GM10248 (cell line): ENCODE data around the gene PRKAR1A.
A peak's percentile ranks its signal among the peaks of the same experiment; 100 is the strongest.

Experiments
- CTCF ChIA-PET: fragments of 300-600 bp; sonication (Branson Sonifier 250); formaldehyde crosslinking; extraction: SDS; loops from one replicate; lab custom pipeline; 2021; ENCODE audit warnings: antibody characterized with exemption; lab: Yijun Ruan, JAX
- POLR2A ChIA-PET: fragments of 350-650 bp; sonication (Branson Sonifier 250); formaldehyde crosslinking; extraction: SDS; loops from one replicate; lab custom pipeline; 2020; ENCODE audit warnings: antibody characterized with exemption; lab: Yijun Ruan, JAX
- DNase-seq: peaks from one replicate; pipeline ENCODE4 v3.0.0; 2012; ENCODE audit errors: extremely low spot score
- CTCF ChIP-seq: IDR thresholded peaks from 2 replicates; pipeline ENCODE4 v1.5.1; 2012; ENCODE audit warnings: mild to moderate bottlenecking, low read depth; ENCODE audit errors: extremely low read depth, missing control alignments, control extremely low read depth

Gene PRKAR1A

DNA sequence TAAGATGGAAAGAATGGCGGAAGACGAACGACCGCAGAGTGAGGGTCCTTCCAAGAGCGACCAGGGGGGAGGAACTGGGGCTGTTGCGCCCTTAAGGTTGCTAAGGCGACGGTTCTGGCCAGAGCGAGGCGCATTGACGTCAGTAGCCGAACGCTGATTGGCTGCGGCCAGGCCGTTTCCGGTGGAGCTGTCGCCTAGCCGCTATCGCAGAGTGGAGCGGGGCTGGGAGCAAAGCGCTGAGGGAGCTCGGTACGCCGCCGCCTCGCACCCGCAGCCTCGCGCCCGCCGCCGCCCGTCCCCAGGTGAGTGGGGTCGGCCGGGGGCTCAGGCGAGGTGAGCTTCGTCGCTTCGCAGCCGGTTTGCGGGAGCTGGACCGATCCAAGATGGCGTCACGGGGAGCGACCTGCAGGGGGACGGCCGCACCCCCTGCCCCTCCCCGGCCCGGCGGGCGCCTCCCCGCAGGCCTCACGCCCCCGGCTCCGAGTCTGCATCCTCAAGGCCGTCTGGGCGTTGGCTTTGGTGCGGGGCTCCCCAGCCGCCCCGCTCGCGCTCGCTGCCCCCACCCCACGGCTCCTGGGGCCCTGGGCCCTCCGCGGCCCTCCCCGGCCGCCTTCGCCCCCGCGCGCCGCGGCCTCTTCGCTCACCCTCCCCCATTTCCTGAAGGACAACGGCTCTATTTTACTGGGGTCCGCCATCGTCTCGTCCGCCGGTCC lies at the start of gene PRKAR1A:
Gene PRKAR1A (plus strand): TSS at position 184 of the 713 bp plus-strand sequence. CDS start 2,970 bp downstream, outside the sequence.
- ChIA-PET CTCF (interaction anchor here (1.0 to 2.0 kb wide), 6 partner anchors 11 to 260 kb away, joined by 3 to 5 read pairs (median 4); no protein-coding TSS in a partner anchor), POLR2A (interaction anchor here (0.7 kb wide), 1 partner anchor 30 kb away, joined by 3 read pairs; no protein-coding TSS in a partner anchor)
- TF ChIP-seq CTCF = no peak
- DNase-seq = peak; percentile 95

DNA sequence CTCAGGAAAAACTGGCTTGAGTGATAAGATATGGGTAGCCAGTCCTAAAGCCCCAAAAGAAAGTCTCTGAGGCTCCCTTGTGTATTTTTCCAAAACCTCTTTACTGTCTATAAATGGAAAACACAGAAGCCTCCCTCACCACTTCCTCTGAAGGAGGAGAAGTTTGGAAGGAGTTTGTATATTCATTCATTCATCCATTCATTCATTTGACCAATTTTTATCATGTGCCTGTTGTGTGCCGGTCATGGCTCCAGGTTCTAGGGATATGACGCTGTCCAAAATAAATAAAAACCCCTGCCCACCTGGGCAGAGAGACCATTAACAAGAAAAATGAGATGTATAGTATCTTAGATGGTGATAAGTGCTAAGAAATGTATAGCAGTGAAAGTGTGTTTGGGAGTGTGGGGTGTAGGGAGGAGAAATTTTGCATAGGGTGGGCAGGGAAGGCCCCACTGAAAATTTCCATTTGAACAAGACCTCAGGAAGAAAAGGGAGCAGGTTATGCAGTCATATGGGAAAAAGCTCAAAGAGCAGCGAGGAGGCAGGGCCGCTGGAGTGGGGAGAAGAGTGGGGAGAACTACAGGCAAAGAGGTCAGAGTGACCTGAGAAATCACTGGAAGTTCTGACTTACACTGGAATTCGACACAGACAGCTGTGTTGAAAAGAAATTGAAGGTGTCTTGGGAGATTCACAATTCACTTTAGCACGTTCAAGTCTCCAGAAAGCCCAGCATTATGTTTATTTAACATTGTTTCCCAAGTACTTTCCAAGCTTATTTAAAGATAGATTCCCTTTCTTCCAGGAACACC lies 48.8 kb upstream of the PRKAR1A start:
- ChIA-PET CTCF (interaction anchor here (0.7 to 4.1 kb wide), 17 partner anchors 17 to 607 kb away, joined by 3 to 28 read pairs (median 4); partner anchors contain the start of genes AMZ2 and PRKAR1A), POLR2A (interaction anchor here (0.6 kb wide), 1 partner anchor 132 kb away, joined by 3 read pairs; no protein-coding TSS in a partner anchor)
- TF ChIP-seq CTCF = no peak
- no peak for DNase-seq

DNA sequence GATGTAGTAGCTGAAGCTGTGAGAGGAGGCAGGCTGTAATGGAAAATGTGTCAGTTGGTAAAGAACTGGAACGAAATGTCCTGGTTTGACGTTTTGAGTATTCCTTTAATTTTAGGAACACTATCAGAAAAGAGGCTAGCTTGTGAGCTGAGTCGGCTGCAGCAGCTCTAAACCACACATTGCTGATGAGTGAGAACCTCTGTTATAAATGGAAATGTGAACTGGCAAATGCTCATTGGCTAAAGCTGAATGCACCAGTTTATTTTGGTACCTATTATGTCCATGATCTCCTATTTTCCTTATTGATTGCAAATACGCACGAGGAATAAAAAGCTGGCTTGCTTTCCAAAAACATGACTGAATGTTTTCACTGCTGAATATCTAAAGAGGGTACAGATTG lies 43.9 kb upstream of the PRKAR1A start:
- ChIA-PET CTCF (interaction anchor here (0.9 to 4.1 kb wide), 7 partner anchors 8 to 295 kb away, joined by 3 to 17 read pairs (median 7); no protein-coding TSS in a partner anchor), POLR2A (no interaction called here)
- DNase-seq = no peak
- TF ChIP-seq CTCF = no peak

GRCh38 chr17:68468788-68469187 lies 43.4 kb upstream of the PRKAR1A start:
- POLR2A ChIA-PET = no interaction called here
- CTCF ChIA-PET = interaction anchor here (1.1 to 3.4 kb wide), 5 partner anchors 8 to 296 kb away, joined by 3 to 17 read pairs (median 11); no protein-coding TSS in a partner anchor
- TF ChIP-seq CTCF = no peak
- no peak for DNase-seq

GRCh38 chr17:68470961-68471360 lies 41.3 kb upstream of the PRKAR1A start:
- TF ChIP-seq CTCF = no peak
- no peak for DNase-seq
- POLR2A ChIA-PET = no interaction called here
- CTCF ChIA-PET = interaction anchor here (0.9 to 2.6 kb wide), 3 partner anchors 11 to 73 kb away, joined by 3 to 11 read pairs (median 4); partner anchors contain the start of gene WIPI1

DNA sequence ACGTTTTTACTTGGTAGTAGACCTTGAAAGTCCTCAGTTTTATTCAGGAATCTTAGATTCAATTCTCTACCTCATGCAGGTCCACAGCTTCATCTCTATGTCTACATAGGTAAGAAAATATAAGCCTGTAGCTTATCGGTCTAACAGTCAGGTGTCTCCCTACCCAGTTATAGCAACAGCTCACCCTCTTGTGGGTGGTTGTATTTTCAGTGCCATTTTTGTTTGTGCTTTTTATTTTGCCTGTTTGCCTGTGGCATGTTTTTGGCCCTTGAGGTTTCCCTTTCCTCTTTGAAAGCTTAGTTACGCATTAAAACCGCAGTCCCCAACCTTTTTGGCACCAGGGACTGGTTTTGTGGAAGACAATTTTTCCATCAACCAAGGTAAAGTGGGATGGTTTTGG lies 31.3 kb upstream of the PRKAR1A start:
- ChIA-PET POLR2A (no interaction called here), CTCF (interaction anchor here (1.0 to 3.2 kb wide), 5 partner anchors 11 to 22 kb away, joined by 3 to 17 read pairs (median 5); no protein-coding TSS in a partner anchor)
- DNase-seq = no peak

More for the DNA sequence above, 31.3 kb upstream of the PRKAR1A start:
- TF ChIP-seq CTCF = no peak
